SK-N-MC (cell line): ENCODE results near the gene SLC6A3.

ENCODE experiments used
- DNase-seq: peaks from one replicate; pipeline ENCODE4 v3.0.0-alpha.2; 2011; ENCODE audit warnings: low read depth, low spot score
- H3K27ac ChIP-seq: fragments of 200-600 bp; sonication (generic); 2 replicates; pipeline ENCODE4 v1.5.1; 2016; ENCODE audit warnings: mixed run types
- H3K36me3 ChIP-seq: fragments of 200-600 bp; sonication (generic); 2 replicates; pipeline ENCODE4 v1.6.1; 2017; ENCODE audit warnings: antibody characterized with exemption, low read length, mixed read lengths; ENCODE audit not compliant: insufficient read depth
- H3K4me3 ChIP-seq: fragments of 200-600 bp; sonication (generic); 2 replicates; pipeline ENCODE4 v1.5.1; 2016
- H3K9ac ChIP-seq: fragments of 200-600 bp; sonication (generic); 2 replicates; pipeline ENCODE4 v1.8.0; 2017; ENCODE audit warnings: mixed run types, mixed read lengths; ENCODE audit not compliant: insufficient read length
- H3K9me3 ChIP-seq: fragments of 200-600 bp; sonication (generic); 2 replicates; pipeline ENCODE4 v1.6.1; 2017; ENCODE audit warnings: low read depth, mild to moderate bottlenecking, antibody characterized with exemption, low read length, moderate library complexity, mixed read lengths
- EZH2 ChIP-seq: fragments of 200-600 bp; sonication (generic); IDR thresholded peaks from one replicate; pipeline ENCODE4 v1.6.1; 2017; ENCODE audit warnings: antibody characterized with exemption
- FOXP2 ChIP-seq: optimal IDR thresholded peaks from 2 replicates; pipeline ENCODE3; 2011; ENCODE audit warnings: mild to moderate bottlenecking, moderate library complexity; ENCODE audit not compliant: insufficient read depth; ENCODE audit errors: extremely low read length, control extremely low read depth
- POLR2AphosphoS5 ChIP-seq: IDR thresholded peaks from 2 replicates; pipeline ENCODE4 v1.6.1; 2012; ENCODE audit warnings: mild to moderate bottlenecking, low read depth, low read length, borderline replicate concordance

The SLC6A3 gene

GRCh38 chr5:1443171-1443570, 2.1 kb downstream of the SLC6A3 start:
- no peak overlapping the region for H3K4me3 ChIP-seq
- no peak for DNase-seq
- H3K9me3 ChIP-seq: no peaks in the 10 kb centered on the region
- no peaks in the 10 kb centered on the region for H3K36me3 ChIP-seq
- no peak overlapping the region for H3K9ac ChIP-seq
- H3K27ac ChIP-seq: no peak overlapping the region
- no peak for TF ChIP-seq FOXP2
- TF ChIP-seq POLR2AphosphoS5: no peak
- TF ChIP-seq EZH2: no peak

GRCh38 chr5:1442222-1443145, 2.8 kb downstream of the SLC6A3 start:
- Histone ChIP-seq H3K9me3 (no peaks in the 10 kb centered on the region), H3K9ac (no peak overlapping the region), H3K4me3 (no peak overlapping the region), H3K27ac (no peak overlapping the region), H3K36me3 (no peaks in the 10 kb centered on the region)
- DNase-seq: no peak
- no peak for TF ChIP-seq POLR2AphosphoS5
- no peak for TF ChIP-seq EZH2
- no peak for TF ChIP-seq FOXP2

DNA sequence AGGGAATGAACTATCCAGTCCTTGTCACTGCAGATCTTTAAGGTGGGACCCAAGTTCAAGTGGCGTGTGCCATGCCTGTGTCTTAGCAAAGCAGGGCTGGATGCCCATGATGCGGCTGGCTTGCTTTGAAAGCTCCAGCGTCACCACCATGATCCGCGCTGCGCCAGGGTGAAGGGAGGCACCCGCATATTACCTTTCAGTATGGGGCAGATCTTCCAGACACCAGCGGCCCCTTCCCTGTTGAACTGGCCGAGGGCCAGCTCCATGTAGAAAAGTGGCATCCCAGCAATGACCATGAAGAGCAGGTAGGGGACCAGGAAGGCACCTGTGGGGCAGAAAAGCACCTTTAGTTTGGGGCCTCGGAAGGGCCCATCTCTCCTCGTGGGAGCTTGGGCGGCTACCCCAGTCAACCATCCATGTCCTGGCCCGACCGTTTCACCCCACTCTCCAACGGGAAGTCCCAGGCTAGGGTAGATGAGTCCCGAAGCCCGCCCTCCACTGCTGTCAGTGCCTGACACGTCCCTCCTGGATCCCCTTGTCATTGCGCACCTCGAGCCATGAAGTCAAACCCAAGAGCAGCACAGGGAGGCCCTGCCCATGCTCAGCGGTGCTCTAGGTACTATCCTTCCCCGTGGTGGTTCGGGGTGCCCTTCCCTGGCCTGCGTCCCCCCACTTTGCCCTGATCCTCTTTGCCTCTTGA, 3.9 kb downstream of the SLC6A3 start:
- Histone ChIP-seq H3K4me3 (no peak overlapping the region), H3K36me3 (no peaks in the 10 kb centered on the region), H3K27ac (no peak overlapping the region), H3K9me3 (no peaks in the 10 kb centered on the region), H3K9ac (no peak overlapping the region)
- DNase-seq: no peak
- TF ChIP-seq POLR2AphosphoS5: no peak
- TF ChIP-seq FOXP2: no peak
- TF ChIP-seq EZH2: no peak

DNA sequence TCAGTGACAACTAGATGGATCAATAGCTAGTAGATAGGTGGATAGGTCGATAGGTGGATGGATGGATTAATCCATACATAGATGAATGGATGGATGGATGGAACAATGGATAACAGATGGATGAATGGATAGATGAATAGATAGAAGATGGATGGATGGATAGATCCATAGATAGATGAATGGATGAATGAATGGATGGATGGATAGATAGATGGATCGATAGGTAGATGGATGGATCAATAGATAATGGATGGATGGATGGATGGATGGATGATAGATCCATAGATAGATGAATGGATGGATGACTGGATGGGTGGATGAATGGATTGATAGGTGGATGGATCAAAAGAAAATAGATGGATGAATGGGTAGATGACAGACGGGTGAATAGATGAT, 5.1 kb downstream of the SLC6A3 start:
- Histone ChIP-seq H3K27ac (no peak overlapping the region), H3K4me3 (no peak overlapping the region), H3K9ac (no peak overlapping the region), H3K36me3 (no peaks in the 10 kb centered on the region), H3K9me3 (no peaks in the 10 kb centered on the region)
- no peak for DNase-seq
- no peak for TF ChIP-seq EZH2
- TF ChIP-seq POLR2AphosphoS5: no peak
- no peak for TF ChIP-seq FOXP2

DNA sequence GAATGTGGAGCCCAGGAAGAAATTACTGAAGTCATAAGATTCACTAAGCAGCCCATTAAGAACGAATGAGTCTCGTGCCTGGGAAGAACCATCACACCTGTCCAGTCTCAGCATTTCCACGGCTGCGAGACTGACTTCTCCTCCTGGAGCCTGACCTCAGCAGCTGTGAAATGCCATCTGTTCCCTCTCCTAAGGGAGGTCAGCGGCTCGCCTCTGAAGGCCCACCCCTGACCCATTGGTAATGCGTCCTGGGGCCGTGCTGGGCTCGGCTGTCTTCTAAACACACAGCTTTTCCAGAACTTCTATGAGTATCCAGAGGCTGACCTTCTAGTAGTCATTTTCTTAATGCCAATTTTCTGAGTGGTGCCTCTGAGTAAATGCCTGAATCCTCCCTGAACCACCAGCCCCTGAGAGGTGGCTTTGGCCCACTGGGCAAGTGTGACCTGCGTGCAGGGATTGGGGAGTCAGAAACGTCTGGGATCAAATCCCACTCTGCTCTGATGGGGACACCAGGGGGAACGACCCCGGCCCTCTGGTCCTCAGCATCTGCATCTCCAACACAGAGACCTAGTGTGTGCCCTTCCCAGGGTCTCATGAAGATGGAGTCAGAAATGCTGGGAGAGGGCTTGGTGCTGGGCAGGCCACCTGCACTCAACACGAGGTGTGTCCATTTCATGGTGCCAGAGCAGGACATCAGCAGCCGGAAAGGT, 5.7 kb downstream of the SLC6A3 start:
- H3K36me3 ChIP-seq: no peaks in the 10 kb centered on the region
- no peak overlapping the region for H3K27ac ChIP-seq
- DNase-seq: no peak
- H3K9ac ChIP-seq: no peak overlapping the region
- no peak for TF ChIP-seq FOXP2
- TF ChIP-seq EZH2: no peak
- no peak for TF ChIP-seq POLR2AphosphoS5
- no peaks in the 10 kb centered on the region for H3K9me3 ChIP-seq
- H3K4me3 ChIP-seq: no peak overlapping the region

DNA sequence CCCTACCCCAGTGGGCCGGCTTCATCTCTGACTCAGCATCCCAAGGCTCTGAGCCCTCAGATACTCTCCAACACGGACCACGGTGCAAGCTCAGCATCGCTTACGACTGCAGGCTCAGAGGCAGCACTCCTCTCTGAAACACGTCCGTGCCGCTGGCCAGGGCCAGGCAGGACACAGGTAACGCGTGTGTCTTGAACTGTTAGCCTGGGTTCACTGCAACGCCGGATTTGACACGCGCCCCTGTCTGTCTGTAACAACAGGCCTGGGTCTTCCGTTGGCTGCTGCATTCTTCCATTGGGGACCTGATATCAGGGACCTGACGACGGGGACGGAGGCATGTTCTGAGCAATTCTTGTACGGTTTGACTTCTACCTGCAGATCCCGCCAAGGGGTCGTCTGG, 6.4 kb downstream of the SLC6A3 start:
- Histone ChIP-seq H3K36me3 (no peaks in the 10 kb centered on the region), H3K9me3 (no peaks in the 10 kb centered on the region), H3K27ac (no peak overlapping the region), H3K4me3 (no peak overlapping the region), H3K9ac (no peak overlapping the region)
- DNase-seq: no peak
- no peak for TF ChIP-seq POLR2AphosphoS5
- TF ChIP-seq FOXP2: no peak
- TF ChIP-seq EZH2: no peak

GRCh38 chr5:1437876-1438559, 7.2 kb downstream of the SLC6A3 start:
- no peak overlapping the region for H3K27ac ChIP-seq
- TF ChIP-seq POLR2AphosphoS5: no peak
- TF ChIP-seq FOXP2: no peak
- no peak for TF ChIP-seq EZH2
- DNase-seq: no peak
- no peak overlapping the region for H3K9ac ChIP-seq
- H3K9me3 ChIP-seq: no peaks in the 10 kb centered on the region
- no peak overlapping the region for H3K4me3 ChIP-seq
- no peaks in the 10 kb centered on the region for H3K36me3 ChIP-seq

DNA sequence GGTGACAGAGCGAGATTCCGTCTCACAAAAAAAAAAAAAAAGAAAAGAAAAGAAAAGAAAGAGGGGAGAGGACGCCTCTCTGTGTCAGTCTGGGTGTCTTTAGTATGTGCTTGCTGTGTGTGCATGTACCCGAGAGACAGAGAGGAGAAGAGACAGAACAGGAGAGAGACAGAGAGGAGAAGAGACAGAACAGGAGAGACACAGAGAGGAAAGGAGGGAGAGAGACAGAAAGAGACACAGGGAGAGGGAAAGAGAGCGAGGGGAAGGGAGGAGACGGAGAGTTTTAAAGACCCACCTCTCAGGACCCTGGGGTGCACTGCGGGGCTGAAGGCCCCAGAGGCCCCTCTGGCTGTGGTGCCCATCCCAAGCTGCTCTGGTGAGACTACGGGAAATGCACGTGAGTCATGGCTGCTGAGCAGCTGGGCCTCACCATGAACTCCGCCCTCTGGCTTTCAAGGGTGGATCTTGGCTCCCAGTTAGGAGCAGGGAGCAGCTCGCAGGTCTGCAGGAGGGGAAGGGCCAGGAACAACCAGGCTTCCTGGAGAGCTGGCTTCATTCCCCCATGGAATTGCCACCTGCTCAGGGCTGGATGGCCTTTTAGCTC, 7.9 kb downstream of the SLC6A3 start:
- TF ChIP-seq FOXP2 (no peak), POLR2AphosphoS5 (no peak), EZH2 (no peak)
- no peak overlapping the region for H3K9ac ChIP-seq
- no peaks in the 10 kb centered on the region for H3K9me3 ChIP-seq
- DNase-seq: no peak
- no peak overlapping the region for H3K4me3 ChIP-seq
- no peaks in the 10 kb centered on the region for H3K36me3 ChIP-seq
- H3K27ac ChIP-seq: no peak overlapping the region
